ENCODE measurements around the gene HRH1.

DNA sequence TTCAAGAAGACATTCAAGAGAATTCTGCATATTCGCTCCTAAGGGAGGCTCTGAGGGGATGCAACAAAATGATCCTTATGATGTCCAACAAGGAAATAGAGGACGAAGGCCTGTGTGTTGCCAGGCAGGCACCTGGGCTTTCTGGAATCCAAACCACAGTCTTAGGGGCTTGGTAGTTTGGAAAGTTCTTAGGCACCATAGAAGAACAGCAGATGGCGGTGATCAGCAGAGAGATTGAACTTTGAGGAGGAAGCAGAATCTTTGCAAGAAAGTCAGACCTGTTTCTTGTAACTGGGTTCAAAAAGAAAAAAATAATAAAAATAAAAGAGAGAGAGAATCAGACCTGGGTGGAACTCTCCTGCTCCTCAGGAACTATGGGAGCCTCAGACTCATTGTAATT lies 106.2 kb downstream of the HRH1 start:
- TF ChIP-seq POLR2AphosphoS5 (IDR thresholded peaks at IDR 0.05): no peak
- TF ChIP-seq, protein P1, sequence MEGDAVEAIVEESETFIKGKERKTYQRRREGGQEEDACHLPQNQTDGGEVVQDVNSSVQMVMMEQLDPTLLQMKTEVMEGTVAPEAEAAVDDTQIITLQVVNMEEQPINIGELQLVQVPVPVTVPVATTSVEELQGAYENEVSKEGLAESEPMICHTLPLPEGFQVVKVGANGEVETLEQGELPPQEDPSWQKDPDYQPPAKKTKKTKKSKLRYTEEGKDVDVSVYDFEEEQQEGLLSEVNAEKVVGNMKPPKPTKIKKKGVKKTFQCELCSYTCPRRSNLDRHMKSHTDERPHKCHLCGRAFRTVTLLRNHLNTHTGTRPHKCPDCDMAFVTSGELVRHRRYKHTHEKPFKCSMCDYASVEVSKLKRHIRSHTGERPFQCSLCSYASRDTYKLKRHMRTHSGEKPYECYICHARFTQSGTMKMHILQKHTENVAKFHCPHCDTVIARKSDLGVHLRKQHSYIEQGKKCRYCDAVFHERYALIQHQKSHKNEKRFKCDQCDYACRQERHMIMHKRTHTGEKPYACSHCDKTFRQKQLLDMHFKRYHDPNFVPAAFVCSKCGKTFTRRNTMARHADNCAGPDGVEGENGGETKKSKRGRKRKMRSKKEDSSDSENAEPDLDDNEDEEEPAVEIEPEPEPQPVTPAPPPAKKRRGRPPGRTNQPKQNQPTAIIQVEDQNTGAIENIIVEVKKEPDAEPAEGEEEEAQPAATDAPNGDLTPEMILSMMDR (IDR thresholded peaks at IDR 0.05): no peak
- TF ChIP-seq EP300 (IDR thresholded peaks at IDR 0.05): no peak
- no peak for TF ChIP-seq POLR2A (IDR thresholded peaks at IDR 0.05)
